GM12878 (cell line): ENCODE results near the gene GABBR2.

Experiments
- CTCF ChIP-seq, 3 experiments: IDR thresholded peaks in 2 of 3; conservative IDR thresholded peaks in 1 of 3; 2 replicates each; pipeline ENCODE4 v1.5.1; 2011; ENCODE audit warnings: low read depth in 3 of 3, low read length in 3 of 3, mild to moderate bottlenecking in 3 of 3, control low read depth in 2 of 3, moderate library complexity in 2 of 3, inconsistent platforms in 1 of 3, mixed read lengths in 1 of 3; ENCODE audit not compliant: control insufficient read depth in 2 of 3, insufficient read depth in 1 of 3; ENCODE audit errors: extremely low read depth in 1 of 3
- E4F1 ChIP-seq: fragments of 450-650 bp; IDR thresholded peaks from 2 replicates; pipeline ENCODE4 v1.6.1; 2018; ENCODE audit warnings: borderline replicate concordance, mild to moderate bottlenecking; ENCODE audit not compliant: partially characterized antibody
- NBN ChIP-seq: fragments of 450-650 bp; IDR thresholded peaks from 2 replicates; pipeline ENCODE4 v1.6.1; 2016
- RAD21 ChIP-seq: IDR thresholded peaks from 2 replicates; pipeline ENCODE4 v1.6.1; 2011; ENCODE audit warnings: mild to moderate bottlenecking, low read depth, low read length, moderate library complexity; ENCODE audit not compliant: insufficient read depth
- USF2 ChIP-seq: IDR thresholded peaks from 2 replicates; pipeline ENCODE4 v1.6.1; 2011; ENCODE audit warnings: low read depth, low read length, improper control_type of control experiment, borderline replicate concordance

- TF ChIP-seq E4F1 (no peak), RAD21 (no peak), NBN (no peak), USF2 (no peak), CTCF (IDR thresholded peaks at IDR 0.05 in 2 of 3, conservative IDR thresholded peaks at IDR 0.05 in 1 of 3; ENCODE audit: control insufficient read depth in 2 of 3, extremely low read depth in 1 of 3, insufficient read depth in 1 of 3, low read depth in 3 of 3, low read length in 3 of 3) (no peak)
These were observed 139.7 kb downstream of the GABBR2 start for GRCh38 chr9:98568909-98569469.
